K562 (cell line): ENCODE results near the gene DCAF8. TPM values are rescaled to one million over a fixed set of nuclear protein-coding genes. Genes with fewer than 3 reads are reported as not detected.

Source experiments
- ATAC-seq: fragments of 200-7000 bp; cut with Tn5 transposase; 3 replicates; pipeline ENCODE4 v1.9.1; 2020; ENCODE audit warnings: moderate library complexity
- BruUV-seq: library from RNA; stranded (reverse); fragments of 400-500 nt; replicated peaks from 2 replicates; lab custom pipeline; 2021; lab: Mats Ljungman, UMichigan
- CTCF ChIA-PET: fragments of 300-600 bp; formaldehyde crosslinking; extraction: SDS; loops from one replicate; lab custom pipeline; 2021; ENCODE audit warnings: low intra/inter-chr PET ratio; lab: Yijun Ruan, JAX
- POLR2A ChIA-PET: fragments of 300-600, 350-650 bp; sonication (Branson Sonifier 250); formaldehyde crosslinking; extraction: SDS; loops from one replicate; lab custom pipeline; 2021; ENCODE audit warnings: antibody characterized with exemption, inconsistent platforms; lab: Yijun Ruan, JAX
- DNase-seq, 4 experiments: peaks; one replicate each; pipeline versions ENCODE4 v3.0.0 to v3.0.0-alpha.2; 2011 to 2018; ENCODE audit warnings: low spot score in 3 of 4, mixed read lengths in 3 of 4; ENCODE audit errors: extremely low read depth in 1 of 4
- FAIRE-seq: peaks from 2 replicates; lab custom pipeline; 2011; peaks lifted over from hg19 to GRCh38; lab: Jason Lieb, UNC
- H2AFZ ChIP-seq: 2 replicates; pipeline ENCODE4 v1.6.0; 2011; ENCODE audit warnings: low read depth, low read length, control low read depth, inconsistent platforms
- H3K27ac ChIP-seq: fragments of 200-600 bp; 3 replicates; pipeline ENCODE4 v1.8.0; 2011; ENCODE audit warnings: low read depth, mild to moderate bottlenecking, control low read depth, inconsistent platforms, low read length, moderate library complexity, mixed read lengths; ENCODE audit errors: extremely low read depth
- H3K27me3 ChIP-seq, 2 experiments: fragments of 300-600 bp in 1 of 2; 2 replicates in 1 of 2; 3 replicates in 1 of 2; pipeline versions ENCODE4 v1.6.0 to v1.8.0; 2011; ENCODE audit warnings: inconsistent platforms in 2 of 2, low read length in 2 of 2, mild to moderate bottlenecking in 1 of 2, mixed read lengths in 1 of 2, moderate library complexity in 1 of 2; ENCODE audit not compliant: control insufficient read depth in 2 of 2, insufficient read depth in 2 of 2
- H3K36me3 ChIP-seq: fragments of 300-600 bp; 3 replicates; pipeline ENCODE4 v1.8.0; 2011; ENCODE audit warnings: mild to moderate bottlenecking, low read length, inconsistent platforms; ENCODE audit not compliant: control insufficient read depth, insufficient read depth
- H3K4me1 ChIP-seq, 2 experiments: fragments of 200-600 bp in 1 of 2; replicated peaks in 1 of 2; 2 replicates in 1 of 2; 3 replicates in 1 of 2; pipeline versions ENCODE4 v1.5.1 to v1.8.0; 2011; ENCODE audit warnings: inconsistent platforms in 2 of 2, low read length in 2 of 2, mild to moderate bottlenecking in 1 of 2, mixed read lengths in 1 of 2, moderate library complexity in 1 of 2; ENCODE audit not compliant: control insufficient read depth in 2 of 2, insufficient read depth in 2 of 2
- H3K4me2 ChIP-seq: 2 replicates; pipeline ENCODE4 v1.6.1; 2011; ENCODE audit warnings: low read length, control low read depth, inconsistent platforms, mixed read lengths; ENCODE audit not compliant: insufficient read depth
- H3K4me3 ChIP-seq: fragments of 200-600 bp; sonication (generic), shearing (Covaris generic); 2 replicates; pipeline ENCODE4 v1.5.1; 2016; ENCODE audit warnings: control low read depth, inconsistent platforms
- H3K79me2 ChIP-seq: fragments of 200-600 bp; 3 replicates; pipeline ENCODE4 v1.8.0; 2011; ENCODE audit warnings: low read length, inconsistent platforms; ENCODE audit not compliant: control insufficient read depth, insufficient read depth
- H3K9ac ChIP-seq, 2 experiments: 2 replicates each; pipeline versions ENCODE4 v1.6.0 to v1.6.1; 2011; ENCODE audit warnings: low read depth in 2 of 2, low read length in 2 of 2, control low read depth in 1 of 2, inconsistent platforms in 1 of 2, mild to moderate bottlenecking in 1 of 2, mixed read lengths in 1 of 2; ENCODE audit not compliant: insufficient read depth in 1 of 2
- H3K9me1 ChIP-seq: one replicate; pipeline ENCODE4 v1.6.0; 2011; ENCODE audit warnings: inconsistent platforms, mild to moderate bottlenecking, low read length, moderate library complexity; ENCODE audit not compliant: control insufficient read depth, insufficient read depth
- H3K9me3 ChIP-seq: replicated peaks from 2 replicates; pipeline ENCODE4 v1.5.1; 2011; ENCODE audit warnings: low read depth, low read length, inconsistent platforms; ENCODE audit not compliant: control insufficient read depth, insufficient read depth
- H4K20me1 ChIP-seq: replicated peaks from 2 replicates; pipeline ENCODE4 v1.6.1; 2011; ENCODE audit warnings: low read length, inconsistent platforms, mixed read lengths; ENCODE audit not compliant: control insufficient read depth, insufficient read depth
- MCM2 ChIP-seq: fragments of 450-650 bp; IDR thresholded peaks from 2 replicates; pipeline ENCODE4 v1.6.1; 2017; ENCODE audit warnings: low read depth, mild to moderate bottlenecking
- MIER1 ChIP-seq: fragments of 450-650 bp; IDR thresholded peaks from 2 replicates; pipeline ENCODE4 v1.6.1; 2016; ENCODE audit warnings: antibody characterized with exemption, mild to moderate bottlenecking, low read depth
- SMAD4 ChIP-seq: fragments of 250-450 bp; sonication (Bioruptor Pico); conservative IDR thresholded peaks from 2 replicates; pipeline ENCODE4 v1.8.0; 2021; ENCODE audit warnings: inconsistent platforms, mild to moderate bottlenecking, moderate library complexity
- TCF3 ChIP-seq: sonication (generic); formaldehyde crosslinking; IDR thresholded peaks from 2 replicates; pipeline ENCODE4 v1.4.0; 2020; ENCODE audit warnings: mild to moderate bottlenecking, missing genetic modification reagents
- U2AF2 ChIP-seq: fragments of 200-400 bp; formaldehyde crosslinking; optimal IDR thresholded peaks from 2 replicates; pipeline ENCODE3; 2017; ENCODE audit warnings: low read depth, mild to moderate bottlenecking, low read length
- ZNF23 ChIP-seq: fragments of 250-450 bp; sonication (Bioruptor Pico); IDR thresholded peaks from 2 replicates; pipeline ENCODE4 v1.4.0; 2020; ENCODE audit warnings: mild to moderate bottlenecking
- ZNF324 ChIP-seq: fragments of 250-450 bp; sonication (Bioruptor Pico); IDR thresholded peaks from 2 replicates; pipeline ENCODE4 v1.4.0; 2020; ENCODE audit warnings: mild to moderate bottlenecking
- ZNF431 ChIP-seq: sonication (generic); formaldehyde crosslinking; IDR thresholded peaks from 2 replicates; pipeline ENCODE4 v1.8.0; 2022; ENCODE audit warnings: mild to moderate bottlenecking, missing genetic modification reagents
- WGBS: fragments of 100-300 bp; shearing (Covaris generic); methylation state at CpG from one replicate; pipeline ENCODE4 v1.1.6; 2016; ENCODE audit warnings: low coverage, mixed read lengths; ENCODE audit not compliant: insufficient coverage; ENCODE audit errors: missing lambda C conversion rate; 5-methylcytosine and 5-hydroxymethylcytosine counted together
- in situ Hi-C: fragments of 300-500 bp; cut with MboI; formaldehyde crosslinking; loops from 4 replicates; pipeline ENCODE4 v1.15.0; 2018; ENCODE audit warnings: inconsistent platforms, mixed read lengths
- intact Hi-C: fragments of 100-400 bp; cut with micrococcal nuclease; formaldehyde crosslinking; loops from 2 replicates; pipeline ENCODE4 v1.14.2; 2022
- polyA plus RNA-seq, 8 experiments: library from polyadenylated mRNA; depleted of rRNA in 4 of 8; stranded (reverse) in 5 of 8; unstranded in 3 of 8; fragments of >200 nt; fragmentation: Nextera tagmentation in 2 of 8; fragmentation: Illumina TruSeq in 1 of 8; extraction: Ambion mirVana in 2 of 8; extraction: Trizol in 1 of 8; gene quantifications; 2 replicates each; pipeline versions ENCODE4 v1.2.1 to v1.2.3, GENCODE V29; 2011 to 2014; ENCODE audit warnings: inconsistent platforms in 1 of 8, missing spikeins in 1 of 8
- total RNA-seq, 7 experiments: library from RNA; depleted of rRNA in 6 of 7; stranded (reverse); fragments of >200 nt in 6 of 7; fragmentation: Illumina TruSeq in 2 of 7; extraction: Trizol in 2 of 7; gene quantifications; 2 replicates each; pipeline versions ENCODE4 v1.2.1 to v1.2.3, GENCODE V29; 2011 to 2021; ENCODE audit warnings: low replicate concordance in 1 of 7
- TF ChIP-seq, protein P1 (sequence below): fragments of 250-450 bp; sonication (Bioruptor Pico); IDR thresholded peaks from 2 replicates; pipeline ENCODE4 v1.5.0; 2021

The DCAF8 gene
- total and polyA plus RNA-seq, 9 of the 15 experiments (the other 6 are each of a cell fraction or from before 2014, with no cell fraction given): 11.6 to 149 (median 81.3) TPM

DNA sequence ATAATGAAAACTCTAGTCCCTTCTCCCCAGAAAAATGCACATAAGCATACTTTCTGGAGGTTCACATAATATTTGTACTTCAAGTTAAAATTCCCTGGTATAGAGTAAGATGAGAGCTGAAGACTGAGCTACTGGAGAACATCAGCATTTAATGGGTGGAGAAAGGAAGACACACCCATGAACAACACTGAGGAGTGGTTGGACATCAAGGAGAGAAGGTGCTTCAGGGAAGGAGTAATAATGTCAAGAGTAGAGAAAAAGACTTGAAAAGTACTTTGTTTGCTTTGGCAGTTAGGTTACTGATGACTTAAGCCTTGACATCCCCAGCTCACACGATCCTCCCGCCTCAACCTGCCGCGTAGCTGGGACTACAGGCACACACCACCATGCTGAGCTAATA is 35.3 kb downstream of the DCAF8 start:
- Histone ChIP-seq H3K4me1 (no peaks in the 10 kb centered on the region), H2AFZ (no peak overlapping the region), H3K9ac (no peak overlapping the region), H3K27ac (no peak overlapping the region), H3K4me2 (no peak overlapping the region), H3K79me2 (no peaks in the 10 kb centered on the region), H3K4me3 (no peak overlapping the region), H3K9me1 (no peaks in the 10 kb centered on the region), H3K36me3 (peaks cover 97% of the 10 kb centered on the region), H3K9me3 (no peaks in the 10 kb centered on the region), H3K27me3 (no peaks in the 10 kb centered on the region), H4K20me1 (no peaks in the 10 kb centered on the region)
- FAIRE-seq (no peak), DNase-seq (no peak), ATAC-seq (no peak)
- WGBS: 79% methylated on average over 4 of the region's 4 CpGs
- intact Hi-C loops (no loop called here), in situ Hi-C loops (no loop called here)
- ChIA-PET CTCF (no interaction called here), POLR2A (interaction anchor here (0.9 to 1.6 kb wide), 3 partner anchors 9 to 18 kb away, joined by 3 to 6 read pairs (median 3); no protein-coding TSS in a partner anchor)
- TF ChIP-seq SMAD4 (CRISPR knock-in tag): no peak
- no peak for TF ChIP-seq ZNF324 (CRISPR knock-in tag)
- TF ChIP-seq MIER1: no peak
- no peak for TF ChIP-seq MCM2
- no peak for TF ChIP-seq ZNF431 (CRISPR knock-in tag)
- no peak for TF ChIP-seq U2AF2
- no peak for TF ChIP-seq TCF3 (CRISPR knock-in tag)
- TF ChIP-seq, protein P1, sequence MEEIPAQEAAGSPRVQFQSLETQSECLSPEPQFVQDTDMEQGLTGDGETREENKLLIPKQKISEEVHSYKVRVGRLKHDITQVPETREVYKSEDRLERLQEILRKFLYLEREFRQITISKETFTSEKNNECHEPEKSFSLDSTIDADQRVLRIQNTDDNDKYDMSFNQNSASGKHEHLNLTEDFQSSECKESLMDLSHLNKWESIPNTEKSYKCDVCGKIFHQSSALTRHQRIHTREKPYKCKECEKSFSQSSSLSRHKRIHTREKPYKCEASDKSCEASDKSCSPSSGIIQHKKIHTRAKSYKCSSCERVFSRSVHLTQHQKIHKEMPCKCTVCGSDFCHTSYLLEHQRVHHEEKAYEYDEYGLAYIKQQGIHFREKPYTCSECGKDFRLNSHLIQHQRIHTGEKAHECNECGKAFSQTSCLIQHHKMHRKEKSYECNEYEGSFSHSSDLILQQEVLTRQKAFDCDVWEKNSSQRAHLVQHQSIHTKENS (CRISPR knock-in tag): no peak
- no peak for TF ChIP-seq ZNF23 (CRISPR knock-in tag)
- BruUV-seq: no TSS peak
